Memory B cell (primary cell): Measurements from ENCODE around the gene MAK.
A peak's percentile ranks its signal among the peaks of the same experiment; 100 is the strongest.
"Not testable (repeated sequence)": the region's sequence is repeated elsewhere in the genome, so short reads cannot be mapped to it uniquely, and the experiment has no call there.

ENCODE experiments used
- ATAC-seq: fragments of 150-1000 bp; cut with Tn5 transposase; 2 replicates; pipeline ENCODE4 v1.10.0; 2021; ENCODE audit warnings: low read depth, mild to moderate bottlenecking, moderate library complexity
- DNase-seq, 2 donors: peaks; one replicate each; pipeline ENCODE4 v3.0.0; 2022; ENCODE audit warnings: low spot score in 2 of 2
- H3K27ac Mint-ChIP-seq: one replicate; pipeline ENCODE4 v1.8.0; 2022; ENCODE audit warnings: mild to moderate bottlenecking, moderate library complexity, mixed read lengths
- H3K27me3 Mint-ChIP-seq: one replicate; pipeline ENCODE4 v1.8.0; 2022; ENCODE audit warnings: mixed read lengths
- H3K36me3 Mint-ChIP-seq: one replicate; pipeline ENCODE4 v1.8.0; 2022; ENCODE audit warnings: mild to moderate bottlenecking, mixed read lengths
- H3K4me1 Mint-ChIP-seq: one replicate; pipeline ENCODE4 v1.8.0; 2022; ENCODE audit warnings: mixed read lengths
- H3K4me3 Mint-ChIP-seq: one replicate; pipeline ENCODE4 v1.8.0; 2022; ENCODE audit warnings: mild to moderate bottlenecking, moderate library complexity, mixed read lengths
- H3K9me3 Mint-ChIP-seq: one replicate; pipeline ENCODE4 v1.8.0; 2022; ENCODE audit warnings: mixed read lengths

MAK gene

GRCh38 chr6:10837622-10837994 lies 731 bp downstream of the MAK start:
- ATAC-seq = no peak
- peak overlapping the region; percentile 89 for H3K27ac Mint-ChIP-seq
- peaks cover 23% of the 10 kb centered on the region for H3K27me3 Mint-ChIP-seq
- peaks cover 2% of the 10 kb centered on the region for H3K36me3 Mint-ChIP-seq
- peaks cover 3% of the 10 kb centered on the region for H3K9me3 Mint-ChIP-seq
- peak overlapping the region; percentile 78 for H3K4me3 Mint-ChIP-seq
- DNase-seq = peak in 1 of 2 donors; percentile 45
- H3K4me1 Mint-ChIP-seq = peaks cover 9% of the 10 kb centered on the region

GRCh38 chr6:10837009-10837621 lies 1.2 kb downstream of the MAK start:
- DNase-seq (peak in 1 of 2 donors; percentile 16), ATAC-seq (no peak)
- H3K9me3 Mint-ChIP-seq = peaks cover 3% of the 10 kb centered on the region
- peaks cover 9% of the 10 kb centered on the region for H3K4me1 Mint-ChIP-seq
- H3K27ac Mint-ChIP-seq = peak overlapping the region; percentile 89
- peaks cover 23% of the 10 kb centered on the region for H3K27me3 Mint-ChIP-seq
- peak overlapping the region; percentile 78 for H3K4me3 Mint-ChIP-seq
- H3K36me3 Mint-ChIP-seq = peaks cover 2% of the 10 kb centered on the region

GRCh38 chr6:10834823-10835222 lies 3.5 kb downstream of the MAK start:
- DNase-seq (no peak), ATAC-seq (no peak)
- H3K27me3 Mint-ChIP-seq = peaks cover 17% of the 10 kb centered on the region
- H3K4me3 Mint-ChIP-seq = no peak overlapping the region
- H3K36me3 Mint-ChIP-seq = peaks cover 2% of the 10 kb centered on the region
- no peak overlapping the region for H3K27ac Mint-ChIP-seq
- H3K9me3 Mint-ChIP-seq = peaks cover 3% of the 10 kb centered on the region
- peaks cover 9% of the 10 kb centered on the region for H3K4me1 Mint-ChIP-seq

GRCh38 chr6:10831609-10832008 lies 6.7 kb downstream of the MAK start:
- Mint-ChIP-seq H3K4me3 (no peak overlapping the region), H3K36me3 (peaks cover 2% of the 10 kb centered on the region), H3K27me3 (peaks cover 8% of the 10 kb centered on the region), H3K27ac (no peak overlapping the region), H3K9me3 (peaks cover 3% of the 10 kb centered on the region), H3K4me1 (no peaks in the 10 kb centered on the region)
- ATAC-seq = peak; percentile 59
- no peak for DNase-seq

GRCh38 chr6:10824819-10825218 lies 13.5 kb downstream of the MAK start:
- no peaks in the 10 kb centered on the region for H3K9me3 Mint-ChIP-seq
- no peak overlapping the region for H3K27ac Mint-ChIP-seq
- H3K27me3 Mint-ChIP-seq = no peaks in the 10 kb centered on the region
- no peaks in the 10 kb centered on the region for H3K4me1 Mint-ChIP-seq
- peaks cover 5% of the 10 kb centered on the region for H3K36me3 Mint-ChIP-seq
- no peak for ATAC-seq
- no peak for DNase-seq
- H3K4me3 Mint-ChIP-seq = no peak overlapping the region

GRCh38 chr6:10824297-10824696 lies 14.0 kb downstream of the MAK start:
- no peak overlapping the region for H3K4me3 Mint-ChIP-seq
- no peaks in the 10 kb centered on the region for H3K27me3 Mint-ChIP-seq
- H3K9me3 Mint-ChIP-seq = no peaks in the 10 kb centered on the region

GRCh38 chr6:10814176-10814575 lies 24.2 kb downstream of the MAK start:
- H3K27ac Mint-ChIP-seq, H3K4me1 Mint-ChIP-seq, H3K36me3 Mint-ChIP-seq, DNase-seq, H3K9me3 Mint-ChIP-seq, H3K27me3 Mint-ChIP-seq, H3K4me3 Mint-ChIP-seq, ATAC-seq: not testable (repeated sequence)

More at GRCh38 chr6:10824297-10824696, 14.0 kb downstream of the MAK start:
- Mint-ChIP-seq H3K27ac (no peak overlapping the region), H3K4me1 (no peaks in the 10 kb centered on the region), H3K36me3 (peaks cover 5% of the 10 kb centered on the region)
- no peak for DNase-seq
- ATAC-seq = no peak

- no peaks in the 10 kb centered on the region for H3K4me1 Mint-ChIP-seq
- DNase-seq (no peak), ATAC-seq (no peak)
- H3K27ac Mint-ChIP-seq = no peak overlapping the region
- peaks cover 10% of the 10 kb centered on the region for H3K36me3 Mint-ChIP-seq
- H3K4me3 Mint-ChIP-seq = no peak overlapping the region
- H3K27me3 Mint-ChIP-seq = no peaks in the 10 kb centered on the region
- no peaks in the 10 kb centered on the region for H3K9me3 Mint-ChIP-seq
Observed at GRCh38 chr6:10809098-10809497, 29.2 kb downstream of the MAK start.

GRCh38 chr6:10808376-10808775 lies 30.0 kb downstream of the MAK start:
- no peaks in the 10 kb centered on the region for H3K27me3 Mint-ChIP-seq
- H3K4me3 Mint-ChIP-seq = no peak overlapping the region
- peaks cover 10% of the 10 kb centered on the region for H3K36me3 Mint-ChIP-seq
- DNase-seq = no peak
- no peaks in the 10 kb centered on the region for H3K4me1 Mint-ChIP-seq
- H3K9me3 Mint-ChIP-seq = no peaks in the 10 kb centered on the region
- no peak for ATAC-seq
- H3K27ac Mint-ChIP-seq = no peak overlapping the region

GRCh38 chr6:10801224-10801848 lies 37.0 kb downstream of the MAK start:
- Mint-ChIP-seq H3K27ac (no peak overlapping the region), H3K36me3 (peaks cover 1% of the 10 kb centered on the region), H3K9me3 (no peaks in the 10 kb centered on the region), H3K4me3 (no peak overlapping the region), H3K27me3 (no peaks in the 10 kb centered on the region), H3K4me1 (no peaks in the 10 kb centered on the region)
- peak; percentile 82 for ATAC-seq
- DNase-seq = peak; percentile 56 to 57

GRCh38 chr6:10800810-10801209 lies 37.5 kb downstream of the MAK start:
- Mint-ChIP-seq H3K4me3 (no peak overlapping the region), H3K27ac (no peak overlapping the region), H3K36me3 (peaks cover 1% of the 10 kb centered on the region), H3K27me3 (no peaks in the 10 kb centered on the region), H3K4me1 (no peaks in the 10 kb centered on the region), H3K9me3 (no peaks in the 10 kb centered on the region)
- DNase-seq (no peak), ATAC-seq (no peak)

- Mint-ChIP-seq H3K27ac (peak overlapping the region; percentile 51), H3K4me3 (no peak overlapping the region), H3K36me3 (peaks cover 11% of the 10 kb centered on the region), H3K9me3 (no peaks in the 10 kb centered on the region), H3K4me1 (no peaks in the 10 kb centered on the region), H3K27me3 (no peaks in the 10 kb centered on the region)
- ATAC-seq (no peak), DNase-seq (no peak)
Observed at GRCh38 chr6:10794239-10794638, 44.1 kb downstream of the MAK start.

GRCh38 chr6:10793695-10794094 lies 44.6 kb downstream of the MAK start:
- H3K9me3 Mint-ChIP-seq = no peaks in the 10 kb centered on the region
- no peak overlapping the region for H3K27ac Mint-ChIP-seq
- DNase-seq (no peak), ATAC-seq (no peak)
- no peaks in the 10 kb centered on the region for H3K4me1 Mint-ChIP-seq
- H3K36me3 Mint-ChIP-seq = peaks cover 11% of the 10 kb centered on the region
- no peaks in the 10 kb centered on the region for H3K27me3 Mint-ChIP-seq
- H3K4me3 Mint-ChIP-seq = no peak overlapping the region

- no peaks in the 10 kb centered on the region for H3K27me3 Mint-ChIP-seq
- no peak overlapping the region for H3K27ac Mint-ChIP-seq
- no peak for DNase-seq
- no peaks in the 10 kb centered on the region for H3K4me1 Mint-ChIP-seq
- H3K9me3 Mint-ChIP-seq = no peaks in the 10 kb centered on the region
- ATAC-seq = no peak
- peaks cover 11% of the 10 kb centered on the region for H3K36me3 Mint-ChIP-seq
- H3K4me3 Mint-ChIP-seq = no peak overlapping the region
Observed at GRCh38 chr6:10793035-10793434, 45.3 kb downstream of the MAK start.

- no peak overlapping the region for H3K27ac Mint-ChIP-seq
- no peak overlapping the region for H3K4me3 Mint-ChIP-seq
- H3K4me1 Mint-ChIP-seq = peaks cover under 1% of the 10 kb centered on the region
- DNase-seq (no peak), ATAC-seq (no peak)
- no peaks in the 10 kb centered on the region for H3K27me3 Mint-ChIP-seq
- peaks cover 12% of the 10 kb centered on the region for H3K36me3 Mint-ChIP-seq
- H3K9me3 Mint-ChIP-seq = peaks cover under 1% of the 10 kb centered on the region
Observed at GRCh38 chr6:10792101-10792500, 46.2 kb downstream of the MAK start.
